ENCODE results near the gene BTBD7.

DNA sequence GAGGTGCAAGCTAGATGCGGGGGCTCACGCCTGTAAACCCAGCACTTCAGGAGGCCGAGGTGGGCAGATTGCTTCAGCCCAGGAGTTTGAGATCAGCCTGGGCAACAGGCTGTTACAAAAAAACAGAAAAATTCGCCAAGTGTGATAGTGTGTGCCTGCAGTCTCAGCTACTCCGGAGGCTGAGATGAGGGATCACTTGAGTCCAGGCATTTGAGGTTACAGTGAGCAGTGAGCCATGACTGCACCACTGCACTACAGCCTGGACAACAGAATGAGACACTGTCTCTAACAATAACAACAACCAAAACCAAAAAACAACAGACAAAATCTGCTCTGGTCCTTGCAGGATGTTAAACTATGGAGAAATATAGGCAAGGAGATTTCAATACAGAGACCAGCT, 13.9 kb downstream of the BTBD7 start:
- TF ChIP-seq EZH2phosphoT487 (IDR thresholded peaks at IDR 0.05; ENCODE audit: low read depth, severe bottlenecking, unreplicated experiment): no peak
- TF ChIP-seq, protein P1, sequence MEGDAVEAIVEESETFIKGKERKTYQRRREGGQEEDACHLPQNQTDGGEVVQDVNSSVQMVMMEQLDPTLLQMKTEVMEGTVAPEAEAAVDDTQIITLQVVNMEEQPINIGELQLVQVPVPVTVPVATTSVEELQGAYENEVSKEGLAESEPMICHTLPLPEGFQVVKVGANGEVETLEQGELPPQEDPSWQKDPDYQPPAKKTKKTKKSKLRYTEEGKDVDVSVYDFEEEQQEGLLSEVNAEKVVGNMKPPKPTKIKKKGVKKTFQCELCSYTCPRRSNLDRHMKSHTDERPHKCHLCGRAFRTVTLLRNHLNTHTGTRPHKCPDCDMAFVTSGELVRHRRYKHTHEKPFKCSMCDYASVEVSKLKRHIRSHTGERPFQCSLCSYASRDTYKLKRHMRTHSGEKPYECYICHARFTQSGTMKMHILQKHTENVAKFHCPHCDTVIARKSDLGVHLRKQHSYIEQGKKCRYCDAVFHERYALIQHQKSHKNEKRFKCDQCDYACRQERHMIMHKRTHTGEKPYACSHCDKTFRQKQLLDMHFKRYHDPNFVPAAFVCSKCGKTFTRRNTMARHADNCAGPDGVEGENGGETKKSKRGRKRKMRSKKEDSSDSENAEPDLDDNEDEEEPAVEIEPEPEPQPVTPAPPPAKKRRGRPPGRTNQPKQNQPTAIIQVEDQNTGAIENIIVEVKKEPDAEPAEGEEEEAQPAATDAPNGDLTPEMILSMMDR (IDR thresholded peaks at IDR 0.05; ENCODE audit: poor library complexity): no peak
